Peyer's patch (tissue), 4 donors: ENCODE results near the gene GLUD2.

Experiments used
- CTCF ChIP-seq, 6 experiments: fragments of 450-650 bp in 4 of 6; fragments of 200-600 bp in 2 of 6; sonication (generic) in 1 of 6; IDR thresholded peaks; one replicate each; pipeline ENCODE4 v1.5.1; 2017 to 2019; ENCODE audit warnings: antibody characterized with exemption in 6 of 6, mild to moderate bottlenecking in 3 of 6, moderate library complexity in 1 of 6
- POLR2A ChIP-seq, 2 donors: fragments of 450-650 bp; IDR thresholded peaks; one replicate each; pipeline ENCODE4 v1.5.1; 2017; ENCODE audit warnings: antibody characterized with exemption in 2 of 2, mild to moderate bottlenecking in 2 of 2, moderate library complexity in 2 of 2

- TF ChIP-seq CTCF (IDR thresholded peaks at IDR 0.05) (no peak), POLR2A (IDR thresholded peaks at IDR 0.05) (no peak)
Measured at GRCh38 chrX:121050781-121051180, 3.4 kb downstream of the GLUD2 start.
